ENCODE measurements around the gene FBLN2.
"Not testable (repeated sequence)": the region's sequence is repeated elsewhere in the genome, so short reads cannot be mapped to it uniquely, and the experiment has no call there.

FBLN2 gene

GRCh38 chr3:13548696-13549622, at the start of gene FBLN2:
Gene FBLN2, plus strand, starts transcription at chr3:13549125. Its CDS starts 21,231 bp downstream, at chr3:13570356.
- no peak for DNase-seq

- not testable (repeated sequence) for DNase-seq
Observed at GRCh38 chr3:13499246-13499645, 49.7 kb upstream of the FBLN2 start.

GRCh38 chr3:13500133-13500885, 48.6 kb upstream of the FBLN2 start:
- no peak for DNase-seq

- no peak for DNase-seq
Observed at GRCh38 chr3:13501056-13501455, 47.9 kb upstream of the FBLN2 start.

- no peak for DNase-seq
Observed at GRCh38 chr3:13501521-13501920, 47.4 kb upstream of the FBLN2 start.

- DNase-seq: no peak
Observed at GRCh38 chr3:13501958-13502790, 46.8 kb upstream of the FBLN2 start.

- no peak for DNase-seq
Observed at GRCh38 chr3:13502791-13503060, 46.2 kb upstream of the FBLN2 start.

GRCh38 chr3:13504161-13504831, 44.6 kb upstream of the FBLN2 start:
- DNase-seq: no peak

- DNase-seq: no peak
Observed at GRCh38 chr3:13505147-13506130, 43.5 kb upstream of the FBLN2 start.

- DNase-seq: no peak
Observed at GRCh38 chr3:13506239-13506638, 42.7 kb upstream of the FBLN2 start.

- DNase-seq: no peak
Observed at GRCh38 chr3:13506680-13507079, 42.2 kb upstream of the FBLN2 start.

GRCh38 chr3:13507247-13507569, 41.7 kb upstream of the FBLN2 start:
- no peak for DNase-seq

GRCh38 chr3:13507570-13508339, 41.2 kb upstream of the FBLN2 start:
- no peak for DNase-seq

GRCh38 chr3:13508496-13508895, 40.4 kb upstream of the FBLN2 start:
- DNase-seq: no peak

- no peak for DNase-seq
Observed at GRCh38 chr3:13509059-13509815, 39.7 kb upstream of the FBLN2 start.

- DNase-seq: no peak
Observed at GRCh38 chr3:13509816-13510192, 39.1 kb upstream of the FBLN2 start.

GRCh38 chr3:13512451-13512850, 36.5 kb upstream of the FBLN2 start:
- no peak for DNase-seq

GRCh38 chr3:13513051-13513912, 35.6 kb upstream of the FBLN2 start:
- DNase-seq: no peak

GRCh38 chr3:13513913-13514517, 34.9 kb upstream of the FBLN2 start:
- DNase-seq: no peak

All from activated effector memory CD4-positive, alpha-beta T cell treated with anti-CD3 and anti-CD28 coated beads, Interleukin-2, amount 50 U/mL, for 16 hours (primary cell).